BE2C (cell line): ENCODE results near the gene PTPN6.

Source experiments
- DNase-seq: peaks from one replicate; pipeline ENCODE4 v3.0.0-alpha.2; 2020
- H3K27me3 ChIP-seq: fragments of 250-450 bp; sonication (Bioruptor Pico); 2 replicates; pipeline ENCODE4 v1.5.1; 2020; ENCODE audit warnings: mild to moderate bottlenecking
- H3K36me3 ChIP-seq: fragments of 250-450 bp; sonication (Bioruptor Pico); 2 replicates; pipeline ENCODE4 v1.5.1; 2020; ENCODE audit warnings: mild to moderate bottlenecking
- H3K4me1 ChIP-seq: fragments of 250-450 bp; sonication (Bioruptor Pico); 2 replicates; pipeline ENCODE4 v1.5.1; 2020
- H3K4me3 ChIP-seq: 2 replicates; pipeline ENCODE4 v1.5.1; 2011; ENCODE audit warnings: low read depth, low read length
- H3K9me3 ChIP-seq: fragments of 250-450 bp; sonication (Bioruptor Pico); 2 replicates; pipeline ENCODE4 v1.5.1; 2020
- CTCF ChIP-seq: IDR thresholded peaks from 2 replicates; pipeline ENCODE4 v1.5.1; 2012; ENCODE audit warnings: mild to moderate bottlenecking, low read depth, low read length

The PTPN6 gene

GRCh38 chr12:6935371-6936193, 15.6 kb upstream of the PTPN6 start:
- Histone ChIP-seq H3K36me3 (peaks cover 37% of the 10 kb centered on the region), H3K27me3 (no peaks in the 10 kb centered on the region), H3K4me1 (peaks cover 3% of the 10 kb centered on the region; the same call in 1 of the 2 replicates), H3K4me3 (no peak overlapping the region), H3K9me3 (no peaks in the 10 kb centered on the region)
- TF ChIP-seq CTCF: no peak
- no peak for DNase-seq

- H3K27me3 ChIP-seq: no peaks in the 10 kb centered on the region
- no peak for TF ChIP-seq CTCF
- H3K4me3 ChIP-seq: no peak overlapping the region
- no peaks in the 10 kb centered on the region for H3K9me3 ChIP-seq
- H3K36me3 ChIP-seq: peaks cover 35% of the 10 kb centered on the region
- DNase-seq: no peak
- peaks cover 3% of the 10 kb centered on the region; the same call in 1 of the 2 replicates for H3K4me1 ChIP-seq
These were observed 14.9 kb upstream of the PTPN6 start for GRCh38 chr12:6936194-6936635.

- DNase-seq: peak; percentile 46
- peaks cover 3% of the 10 kb centered on the region; the same call in 1 of the 2 replicates for H3K4me1 ChIP-seq
- no peaks in the 10 kb centered on the region for H3K27me3 ChIP-seq
- no peak for TF ChIP-seq CTCF
- H3K36me3 ChIP-seq: peaks cover 39% of the 10 kb centered on the region
- H3K9me3 ChIP-seq: no peaks in the 10 kb centered on the region
- peak overlapping the region; percentile 86 for H3K4me3 ChIP-seq
These were observed 14.3 kb upstream of the PTPN6 start for GRCh38 chr12:6936636-6937480.

- Histone ChIP-seq H3K4me1 (peaks cover 3% of the 10 kb centered on the region; the same call in 1 of the 2 replicates), H3K27me3 (no peaks in the 10 kb centered on the region), H3K9me3 (no peaks in the 10 kb centered on the region), H3K4me3 (peak overlapping the region; percentile 86), H3K36me3 (peaks cover 33% of the 10 kb centered on the region)
- TF ChIP-seq CTCF: peak; percentile 89
- DNase-seq: peak; percentile 94
These were observed 13.4 kb upstream of the PTPN6 start for GRCh38 chr12:6937481-6938352.

GRCh38 chr12:6938353-6939190, 12.6 kb upstream of the PTPN6 start:
- Histone ChIP-seq H3K4me1 (peaks cover 7% of the 10 kb centered on the region), H3K36me3 (peaks cover 33% of the 10 kb centered on the region), H3K27me3 (no peaks in the 10 kb centered on the region), H3K9me3 (no peaks in the 10 kb centered on the region), H3K4me3 (peak overlapping the region; percentile 86)
- no peak for DNase-seq
- TF ChIP-seq CTCF: no peak
